ENCODE measurements around the gene SCAMP4.
A peak's percentile ranks its signal among the peaks of the same experiment; 100 is the strongest.

SCAMP4 gene

DNA sequence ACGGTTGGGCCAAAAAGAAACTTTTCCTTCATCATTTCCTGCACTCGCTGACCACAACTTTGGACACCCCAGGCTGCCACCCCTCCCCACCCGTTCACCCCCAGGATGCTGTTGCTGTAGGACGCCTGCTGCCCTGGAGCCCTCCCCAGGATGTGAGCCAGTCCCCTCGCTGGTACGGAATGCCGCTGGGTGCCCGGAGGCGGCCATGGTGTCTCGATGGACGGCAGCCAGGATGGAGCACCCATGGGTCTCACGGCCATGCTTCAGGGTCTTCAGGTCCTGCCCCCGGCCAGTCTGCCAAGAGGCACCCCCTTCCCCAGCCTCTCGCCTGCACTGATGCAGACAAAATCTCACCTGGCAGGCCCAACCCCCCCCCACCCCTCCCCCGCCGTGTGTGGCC lies 20.3 kb downstream of the SCAMP4 start:
- TF ChIP-seq, protein P1, sequence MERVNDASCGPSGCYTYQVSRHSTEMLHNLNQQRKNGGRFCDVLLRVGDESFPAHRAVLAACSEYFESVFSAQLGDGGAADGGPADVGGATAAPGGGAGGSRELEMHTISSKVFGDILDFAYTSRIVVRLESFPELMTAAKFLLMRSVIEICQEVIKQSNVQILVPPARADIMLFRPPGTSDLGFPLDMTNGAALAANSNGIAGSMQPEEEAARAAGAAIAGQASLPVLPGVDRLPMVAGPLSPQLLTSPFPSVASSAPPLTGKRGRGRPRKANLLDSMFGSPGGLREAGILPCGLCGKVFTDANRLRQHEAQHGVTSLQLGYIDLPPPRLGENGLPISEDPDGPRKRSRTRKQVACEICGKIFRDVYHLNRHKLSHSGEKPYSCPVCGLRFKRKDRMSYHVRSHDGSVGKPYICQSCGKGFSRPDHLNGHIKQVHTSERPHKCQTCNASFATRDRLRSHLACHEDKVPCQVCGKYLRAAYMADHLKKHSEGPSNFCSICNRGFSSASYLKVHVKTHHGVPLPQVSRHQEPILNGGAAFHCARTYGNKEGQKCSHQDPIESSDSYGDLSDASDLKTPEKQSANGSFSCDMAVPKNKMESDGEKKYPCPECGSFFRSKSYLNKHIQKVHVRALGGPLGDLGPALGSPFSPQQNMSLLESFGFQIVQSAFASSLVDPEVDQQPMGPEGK (CRISPR knock-in tag; IDR thresholded peaks at IDR 0.05; ENCODE audit: borderline replicate concordance), result no peak
- TF ChIP-seq, protein P2, sequence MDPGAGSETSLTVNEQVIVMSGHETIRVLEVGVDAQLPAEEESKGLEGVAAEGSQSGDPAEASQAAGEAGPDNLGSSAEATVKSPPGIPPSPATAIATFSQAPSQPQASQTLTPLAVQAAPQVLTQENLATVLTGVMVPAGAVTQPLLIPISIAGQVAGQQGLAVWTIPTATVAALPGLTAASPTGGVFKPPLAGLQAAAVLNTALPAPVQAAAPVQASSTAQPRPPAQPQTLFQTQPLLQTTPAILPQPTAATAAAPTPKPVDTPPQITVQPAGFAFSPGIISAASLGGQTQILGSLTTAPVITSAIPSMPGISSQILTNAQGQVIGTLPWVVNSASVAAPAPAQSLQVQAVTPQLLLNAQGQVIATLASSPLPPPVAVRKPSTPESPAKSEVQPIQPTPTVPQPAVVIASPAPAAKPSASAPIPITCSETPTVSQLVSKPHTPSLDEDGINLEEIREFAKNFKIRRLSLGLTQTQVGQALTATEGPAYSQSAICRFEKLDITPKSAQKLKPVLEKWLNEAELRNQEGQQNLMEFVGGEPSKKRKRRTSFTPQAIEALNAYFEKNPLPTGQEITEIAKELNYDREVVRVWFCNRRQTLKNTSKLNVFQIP (CRISPR knock-in tag; IDR thresholded peaks at IDR 0.05; ENCODE audit: borderline replicate concordance, low read depth), result no peak
- no peak for TF ChIP-seq ZNF70 (CRISPR knock-in tag; IDR thresholded peaks at IDR 0.05)
- TF ChIP-seq SNAI2 (CRISPR knock-in tag; IDR thresholded peaks at IDR 0.05), result no peak
- TF ChIP-seq ARNTL (CRISPR knock-in tag; IDR thresholded peaks at IDR 0.05; ENCODE audit: borderline replicate concordance, low read depth), result no peak
- TF ChIP-seq, protein P3, sequence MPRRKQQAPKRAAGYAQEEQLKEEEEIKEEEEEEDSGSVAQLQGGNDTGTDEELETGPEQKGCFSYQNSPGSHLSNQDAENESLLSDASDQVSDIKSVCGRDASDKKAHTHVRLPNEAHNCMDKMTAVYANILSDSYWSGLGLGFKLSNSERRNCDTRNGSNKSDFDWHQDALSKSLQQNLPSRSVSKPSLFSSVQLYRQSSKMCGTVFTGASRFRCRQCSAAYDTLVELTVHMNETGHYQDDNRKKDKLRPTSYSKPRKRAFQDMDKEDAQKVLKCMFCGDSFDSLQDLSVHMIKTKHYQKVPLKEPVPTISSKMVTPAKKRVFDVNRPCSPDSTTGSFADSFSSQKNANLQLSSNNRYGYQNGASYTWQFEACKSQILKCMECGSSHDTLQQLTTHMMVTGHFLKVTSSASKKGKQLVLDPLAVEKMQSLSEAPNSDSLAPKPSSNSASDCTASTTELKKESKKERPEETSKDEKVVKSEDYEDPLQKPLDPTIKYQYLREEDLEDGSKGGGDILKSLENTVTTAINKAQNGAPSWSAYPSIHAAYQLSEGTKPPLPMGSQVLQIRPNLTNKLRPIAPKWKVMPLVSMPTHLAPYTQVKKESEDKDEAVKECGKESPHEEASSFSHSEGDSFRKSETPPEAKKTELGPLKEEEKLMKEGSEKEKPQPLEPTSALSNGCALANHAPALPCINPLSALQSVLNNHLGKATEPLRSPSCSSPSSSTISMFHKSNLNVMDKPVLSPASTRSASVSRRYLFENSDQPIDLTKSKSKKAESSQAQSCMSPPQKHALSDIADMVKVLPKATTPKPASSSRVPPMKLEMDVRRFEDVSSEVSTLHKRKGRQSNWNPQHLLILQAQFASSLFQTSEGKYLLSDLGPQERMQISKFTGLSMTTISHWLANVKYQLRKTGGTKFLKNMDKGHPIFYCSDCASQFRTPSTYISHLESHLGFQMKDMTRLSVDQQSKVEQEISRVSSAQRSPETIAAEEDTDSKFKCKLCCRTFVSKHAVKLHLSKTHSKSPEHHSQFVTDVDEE (CRISPR knock-in tag; IDR thresholded peaks at IDR 0.05), result no peak
- no peak for TF ChIP-seq ISL1 (CRISPR knock-in tag; IDR thresholded peaks at IDR 0.05)
- no peak for TF ChIP-seq GLIS3 (CRISPR knock-in tag; IDR thresholded peaks at IDR 0.05)
- no peak for TF ChIP-seq ZNF8 (CRISPR knock-in tag; IDR thresholded peaks at IDR 0.05)
- TF ChIP-seq OSR1 (CRISPR knock-in tag; IDR thresholded peaks at IDR 0.05), result no peak
- no peak for TF ChIP-seq ZNF565 (CRISPR knock-in tag; conservative IDR thresholded peaks at IDR 0.05; ENCODE audit: low read depth)
- TF ChIP-seq CSDC2 (CRISPR knock-in tag; IDR thresholded peaks at IDR 0.05), result no peak
- TF ChIP-seq PPARA (CRISPR knock-in tag; IDR thresholded peaks at IDR 0.05; ENCODE audit: borderline replicate concordance), result no peak
- TF ChIP-seq, protein P4, sequence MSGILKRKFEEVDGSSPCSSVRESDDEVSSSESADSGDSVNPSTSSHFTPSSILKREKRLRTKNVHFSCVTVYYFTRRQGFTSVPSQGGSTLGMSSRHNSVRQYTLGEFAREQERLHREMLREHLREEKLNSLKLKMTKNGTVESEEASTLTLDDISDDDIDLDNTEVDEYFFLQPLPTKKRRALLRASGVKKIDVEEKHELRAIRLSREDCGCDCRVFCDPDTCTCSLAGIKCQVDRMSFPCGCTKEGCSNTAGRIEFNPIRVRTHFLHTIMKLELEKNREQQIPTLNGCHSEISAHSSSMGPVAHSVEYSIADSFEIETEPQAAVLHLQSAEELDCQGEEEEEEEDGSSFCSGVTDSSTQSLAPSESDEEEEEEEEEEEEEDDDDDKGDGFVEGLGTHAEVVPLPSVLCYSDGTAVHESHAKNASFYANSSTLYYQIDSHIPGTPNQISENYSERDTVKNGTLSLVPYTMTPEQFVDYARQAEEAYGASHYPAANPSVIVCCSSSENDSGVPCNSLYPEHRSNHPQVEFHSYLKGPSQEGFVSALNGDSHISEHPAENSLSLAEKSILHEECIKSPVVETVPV (CRISPR knock-in tag; IDR thresholded peaks at IDR 0.05), result no peak
- no peak for TF ChIP-seq TCF4 (CRISPR knock-in tag; IDR thresholded peaks at IDR 0.05; ENCODE audit: borderline replicate concordance)
- no peak for TF ChIP-seq RARB (CRISPR knock-in tag; IDR thresholded peaks at IDR 0.05)
- ATAC-seq, result no peak

DNA sequence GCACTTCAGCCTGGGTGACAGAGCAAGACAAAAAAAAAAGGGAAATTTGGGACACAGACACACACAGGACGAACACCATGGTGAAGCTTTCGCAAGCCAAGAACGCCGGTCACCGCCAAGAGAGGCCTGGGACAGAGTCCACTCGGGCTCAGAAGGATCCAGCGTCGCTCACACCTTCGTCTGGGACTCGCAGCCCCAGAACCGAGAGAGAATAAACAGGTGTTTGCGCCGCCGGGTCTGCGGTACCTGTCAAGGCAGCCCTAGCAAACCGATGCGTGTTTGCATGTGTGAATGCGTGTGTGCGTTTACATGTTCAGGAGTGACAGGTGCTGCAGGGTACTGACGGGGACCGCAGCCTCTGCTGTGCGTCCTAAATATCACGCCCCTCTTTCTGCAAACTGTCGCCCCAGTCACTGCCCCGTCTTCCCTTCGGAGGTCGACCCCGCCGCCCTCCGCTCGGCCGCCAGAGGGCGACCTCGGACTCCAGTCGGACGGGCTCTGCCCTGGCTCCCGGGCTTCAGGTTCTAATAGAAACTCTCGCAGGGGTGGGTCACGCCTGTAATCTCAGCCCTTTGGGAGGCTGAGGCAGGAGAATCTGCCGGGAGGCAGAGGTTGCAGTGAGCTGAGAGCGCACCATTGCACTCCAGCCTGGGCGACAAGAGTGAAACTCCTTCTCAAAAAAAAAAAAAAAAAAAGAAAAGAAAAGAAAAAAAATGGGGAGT lies 24.0 kb downstream of the SCAMP4 start:
- peak; percentile 93 for ATAC-seq
- TF ChIP-seq ARNTL (CRISPR knock-in tag; IDR thresholded peaks at IDR 0.05; ENCODE audit: borderline replicate concordance, low read depth) (no peak), ESRRG (CRISPR knock-in tag; IDR thresholded peaks at IDR 0.05) (no peak), ZNF565 (CRISPR knock-in tag; conservative IDR thresholded peaks at IDR 0.05; ENCODE audit: low read depth) (no peak), ZC3H10 (CRISPR knock-in tag; IDR thresholded peaks at IDR 0.05) (no peak), OSR1 (CRISPR knock-in tag; IDR thresholded peaks at IDR 0.05) (no peak), GLIS3 (CRISPR knock-in tag; IDR thresholded peaks at IDR 0.05) (no peak), RARB (CRISPR knock-in tag; IDR thresholded peaks at IDR 0.05) (no peak)
- TF ChIP-seq, protein P2 (CRISPR knock-in tag; IDR thresholded peaks at IDR 0.05; ENCODE audit: borderline replicate concordance, low read depth), result no peak
- TF ChIP-seq, protein P4 (CRISPR knock-in tag; IDR thresholded peaks at IDR 0.05), result no peak
- TF ChIP-seq, protein P5, sequence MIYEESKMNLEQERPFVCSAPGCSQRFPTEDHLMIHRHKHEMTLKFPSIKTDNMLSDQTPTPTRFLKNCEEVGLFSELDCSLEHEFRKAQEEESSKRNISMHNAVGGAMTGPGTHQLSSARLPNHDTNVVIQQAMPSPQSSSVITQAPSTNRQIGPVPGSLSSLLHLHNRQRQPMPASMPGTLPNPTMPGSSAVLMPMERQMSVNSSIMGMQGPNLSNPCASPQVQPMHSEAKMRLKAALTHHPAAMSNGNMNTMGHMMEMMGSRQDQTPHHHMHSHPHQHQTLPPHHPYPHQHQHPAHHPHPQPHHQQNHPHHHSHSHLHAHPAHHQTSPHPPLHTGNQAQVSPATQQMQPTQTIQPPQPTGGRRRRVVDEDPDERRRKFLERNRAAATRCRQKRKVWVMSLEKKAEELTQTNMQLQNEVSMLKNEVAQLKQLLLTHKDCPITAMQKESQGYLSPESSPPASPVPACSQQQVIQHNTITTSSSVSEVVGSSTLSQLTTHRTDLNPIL (CRISPR knock-in tag; IDR thresholded peaks at IDR 0.05; ENCODE audit: low read depth), result no peak
